ENCODE data around the gene KCNAB2. TPM values are rescaled to one million over a fixed set of nuclear protein-coding genes. Genes with fewer than 3 reads are reported as not detected.

KCNAB2 gene
- total and polyA plus RNA-seq, 2 experiments from 2014 or later = 3.9 to 4.8 TPM

- Histone ChIP-seq H3K9me2 (ENCODE audit: insufficient read depth) (no peaks in the 10 kb centered on the region), H3K9me3 (ENCODE audit: low read depth) (no peaks in the 10 kb centered on the region), H3K4me1 (ENCODE audit: insufficient read depth) (no peaks in the 10 kb centered on the region), H3K9ac (no peak overlapping the region), H4K20me1 (ENCODE audit: insufficient read depth) (no peaks in the 10 kb centered on the region), H3K36me3 (ENCODE audit: low read depth) (no peaks in the 10 kb centered on the region), H3K4me3 (no peak overlapping the region), H3K27me3 (replicated peaks; ENCODE audit: insufficient read depth) (no peaks in the 10 kb centered on the region), H2AFZ (no peak overlapping the region), H3F3A (ENCODE audit: insufficient read depth) (no peaks in the 10 kb centered on the region), H3K27ac (no peak overlapping the region), H3K4me2 (ENCODE audit: unreplicated experiment) (no peak overlapping the region), H3K79me2 (ENCODE audit: insufficient read depth) (no peaks in the 10 kb centered on the region)
- in situ Hi-C loops (cut with MboI) = no loop called here
- TF ChIP-seq EZH2 (IDR thresholded peaks at IDR 0.05; ENCODE audit: insufficient read depth, poor library complexity, severe bottlenecking) (no peak), EZH2phosphoT487 (IDR thresholded peaks at IDR 0.05; ENCODE audit: insufficient read depth, low read depth) (no peak)
- WGBS, 2 experiments (ENCODE audit: low coverage in 1 of 2, low lambda C conversion rate in 2 of 2, missing lambda C conversion rate in 2 of 2) = 85 to 86% methylated on average over 13 to 19 of the region's 19 CpGs
- DNase-seq = no peak
Measured at GRCh38 chr1:6077506-6077905, 31.8 kb downstream of the KCNAB2 start.

- Histone ChIP-seq H3K4me3 (no peak overlapping the region), H3K9me2 (ENCODE audit: insufficient read depth) (no peaks in the 10 kb centered on the region), H3K27ac (no peak overlapping the region), H2AFZ (no peak overlapping the region), H3K36me3 (ENCODE audit: low read depth) (no peaks in the 10 kb centered on the region), H3K79me2 (ENCODE audit: insufficient read depth) (no peaks in the 10 kb centered on the region), H3K4me1 (ENCODE audit: insufficient read depth) (no peaks in the 10 kb centered on the region), H3K27me3 (replicated peaks; ENCODE audit: insufficient read depth) (no peaks in the 10 kb centered on the region), H4K20me1 (ENCODE audit: insufficient read depth) (no peaks in the 10 kb centered on the region), H3K9me3 (ENCODE audit: low read depth) (no peaks in the 10 kb centered on the region), H3F3A (ENCODE audit: insufficient read depth) (no peaks in the 10 kb centered on the region), H3K9ac (no peak overlapping the region), H3K4me2 (ENCODE audit: unreplicated experiment) (no peak overlapping the region)
- WGBS, 2 experiments (ENCODE audit: low coverage in 1 of 2, low lambda C conversion rate in 2 of 2, missing lambda C conversion rate in 2 of 2) = 87 to 89% methylated on average over 16 of the region's 16 CpGs
- no peak for DNase-seq
- TF ChIP-seq EZH2phosphoT487 (IDR thresholded peaks at IDR 0.05; ENCODE audit: insufficient read depth, low read depth) = no peak
- no peak for TF ChIP-seq EZH2 (IDR thresholded peaks at IDR 0.05; ENCODE audit: insufficient read depth, poor library complexity, severe bottlenecking)
- in situ Hi-C loops (cut with MboI) = no loop called here
Measured at GRCh38 chr1:6077919-6078318, 32.2 kb downstream of the KCNAB2 start.

GRCh38 chr1:6080469-6080868 lies 34.8 kb downstream of the KCNAB2 start:
- H3K9me2 ChIP-seq (ENCODE audit: insufficient read depth) = no peaks in the 10 kb centered on the region
- DNase-seq = peak; percentile 11
- H3K36me3 ChIP-seq (ENCODE audit: low read depth) = no peaks in the 10 kb centered on the region
- no peaks in the 10 kb centered on the region for H4K20me1 ChIP-seq (ENCODE audit: insufficient read depth)
- in situ Hi-C loops (cut with MboI) = no loop called here
- H3K27ac ChIP-seq = no peak overlapping the region
- H3F3A ChIP-seq (ENCODE audit: insufficient read depth) = peaks cover 16% of the 10 kb centered on the region
- H2AFZ ChIP-seq = no peak overlapping the region
- 0 out of 2 replicates have a peak, but pooled peaks cover 9% of the 10 kb centered on the region for H3K4me1 ChIP-seq (ENCODE audit: insufficient read depth)
- no peaks in the 10 kb centered on the region for H3K27me3 ChIP-seq (replicated peaks; ENCODE audit: insufficient read depth)
- H3K79me2 ChIP-seq (ENCODE audit: insufficient read depth) = no peaks in the 10 kb centered on the region
- H3K4me3 ChIP-seq = no peak overlapping the region
- H3K4me2 ChIP-seq (ENCODE audit: unreplicated experiment) = no peak overlapping the region
- TF ChIP-seq EZH2phosphoT487 (IDR thresholded peaks at IDR 0.05; ENCODE audit: insufficient read depth, low read depth) = no peak
- no peak for TF ChIP-seq EZH2 (IDR thresholded peaks at IDR 0.05; ENCODE audit: insufficient read depth, poor library complexity, severe bottlenecking)
- WGBS, 2 experiments (ENCODE audit: low coverage in 1 of 2, low lambda C conversion rate in 2 of 2, missing lambda C conversion rate in 2 of 2) = 55 to 57% methylated on average over 12 of the region's 12 CpGs
- no peaks in the 10 kb centered on the region for H3K9me3 ChIP-seq (ENCODE audit: low read depth)
- H3K9ac ChIP-seq = no peak overlapping the region

GRCh38 chr1:6081901-6082300 lies 36.2 kb downstream of the KCNAB2 start:
- H4K20me1 ChIP-seq (ENCODE audit: insufficient read depth) = no peaks in the 10 kb centered on the region
- WGBS, 2 experiments (ENCODE audit: low coverage in 1 of 2, low lambda C conversion rate in 2 of 2, missing lambda C conversion rate in 2 of 2) = 77 to 80% methylated on average over 12 of the region's 12 CpGs
- H3K4me3 ChIP-seq = no peak overlapping the region
- H3K9me3 ChIP-seq (ENCODE audit: low read depth) = no peaks in the 10 kb centered on the region
- H3K79me2 ChIP-seq (ENCODE audit: insufficient read depth) = no peaks in the 10 kb centered on the region
- in situ Hi-C loops (cut with MboI) = no loop called here
- H3K27me3 ChIP-seq (replicated peaks; ENCODE audit: insufficient read depth) = no peaks in the 10 kb centered on the region
- H3K27ac ChIP-seq = no peak overlapping the region
- H3F3A ChIP-seq (ENCODE audit: insufficient read depth) = peaks cover 16% of the 10 kb centered on the region
- TF ChIP-seq EZH2phosphoT487 (IDR thresholded peaks at IDR 0.05; ENCODE audit: insufficient read depth, low read depth) = no peak
- TF ChIP-seq EZH2 (IDR thresholded peaks at IDR 0.05; ENCODE audit: insufficient read depth, poor library complexity, severe bottlenecking) = no peak
- H3K36me3 ChIP-seq (ENCODE audit: low read depth) = no peaks in the 10 kb centered on the region
- DNase-seq = no peak
- H2AFZ ChIP-seq = no peak overlapping the region
- H3K4me1 ChIP-seq (ENCODE audit: insufficient read depth) = 0 out of 2 replicates have a peak, but pooled peaks cover 9% of the 10 kb centered on the region
- no peak overlapping the region for H3K9ac ChIP-seq
- no peak overlapping the region for H3K4me2 ChIP-seq (ENCODE audit: unreplicated experiment)
- no peaks in the 10 kb centered on the region for H3K9me2 ChIP-seq (ENCODE audit: insufficient read depth)

Data from GM23248 (cell line).